ENCODE data around the gene SATB2.

The SATB2 gene

DNA sequence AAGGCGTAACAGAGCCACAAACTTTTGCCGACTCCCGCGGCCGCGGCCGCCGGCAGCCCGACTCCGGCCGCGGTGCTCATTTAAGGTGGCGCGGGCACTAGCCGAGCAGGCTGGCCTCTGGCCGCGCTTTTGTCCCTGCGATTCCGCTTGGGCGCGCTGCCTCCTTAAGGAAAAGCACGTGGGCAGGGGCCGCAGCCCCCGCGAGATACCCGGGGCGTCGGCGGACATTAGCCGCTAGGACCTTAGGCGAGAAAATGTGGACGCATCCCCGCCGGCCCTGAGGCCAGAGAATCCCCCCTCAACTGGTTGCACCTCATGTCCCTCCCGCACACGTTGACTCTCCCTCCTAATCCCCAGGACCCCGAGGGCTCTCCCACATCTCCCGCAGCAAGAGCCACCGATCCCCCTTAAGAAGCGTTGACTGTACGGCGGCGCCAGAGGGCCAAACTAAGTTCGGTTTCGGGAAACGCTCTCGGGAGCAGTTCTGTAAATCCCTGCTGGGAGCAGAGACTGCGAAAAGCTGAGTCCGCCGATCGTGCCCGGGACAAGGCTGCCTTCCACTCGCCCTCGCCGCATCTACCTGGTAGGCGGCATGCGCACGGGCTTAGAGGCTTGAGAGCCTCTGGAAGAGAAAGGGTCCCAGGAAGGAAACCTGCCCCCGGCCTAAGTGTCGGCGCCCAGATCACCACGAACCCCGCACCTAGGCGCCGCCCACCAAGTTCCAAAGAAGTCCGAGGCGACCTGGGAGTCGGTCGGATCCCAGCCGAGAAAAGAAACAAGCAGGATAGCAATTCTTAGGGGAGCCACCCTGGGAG is 1.8 kb upstream of the SATB2 start (continued):
- TF ChIP-seq ZBTB21 (tag by site-specific recombination; IDR thresholded peaks at IDR 0.05) (no peak), ZNF174 (tag by site-specific recombination; IDR thresholded peaks at IDR 0.05) (no peak), ZNF777 (tag by site-specific recombination; IDR thresholded peaks at IDR 0.05; ENCODE audit: borderline replicate concordance) (no peak), OSR2 (tag by site-specific recombination; IDR thresholded peaks at IDR 0.05) (no peak), ZNF175 (tag by site-specific recombination; IDR thresholded peaks at IDR 0.05) (no peak), ZNF354C (tag by site-specific recombination; IDR thresholded peaks at IDR 0.05; ENCODE audit: borderline replicate concordance, low read depth) (no peak), MYNN (tag by site-specific recombination; IDR thresholded peaks at IDR 0.05; ENCODE audit: borderline replicate concordance) (no peak), SP3 (tag by site-specific recombination; IDR thresholded peaks at IDR 0.05) (peak; percentile 36; the same call in 1 of the 2 replicates), ZNF311 (tag by site-specific recombination; IDR thresholded peaks at IDR 0.05; ENCODE audit: borderline replicate concordance) (no peak), ZNF416 (tag by site-specific recombination; IDR thresholded peaks at IDR 0.05) (no peak), ZNF561 (tag by site-specific recombination; IDR thresholded peaks at IDR 0.05; ENCODE audit: borderline replicate concordance) (no peak), ZNF114 (tag by site-specific recombination; IDR thresholded peaks at IDR 0.05) (no peak), ZNF112 (tag by site-specific recombination; IDR thresholded peaks at IDR 0.05) (no peak), ZNF394 (tag by site-specific recombination; IDR thresholded peaks at IDR 0.05; ENCODE audit: borderline replicate concordance) (peak; percentile 45; the same call in 1 of the 2 replicates)
- TF ChIP-seq, protein P1, sequence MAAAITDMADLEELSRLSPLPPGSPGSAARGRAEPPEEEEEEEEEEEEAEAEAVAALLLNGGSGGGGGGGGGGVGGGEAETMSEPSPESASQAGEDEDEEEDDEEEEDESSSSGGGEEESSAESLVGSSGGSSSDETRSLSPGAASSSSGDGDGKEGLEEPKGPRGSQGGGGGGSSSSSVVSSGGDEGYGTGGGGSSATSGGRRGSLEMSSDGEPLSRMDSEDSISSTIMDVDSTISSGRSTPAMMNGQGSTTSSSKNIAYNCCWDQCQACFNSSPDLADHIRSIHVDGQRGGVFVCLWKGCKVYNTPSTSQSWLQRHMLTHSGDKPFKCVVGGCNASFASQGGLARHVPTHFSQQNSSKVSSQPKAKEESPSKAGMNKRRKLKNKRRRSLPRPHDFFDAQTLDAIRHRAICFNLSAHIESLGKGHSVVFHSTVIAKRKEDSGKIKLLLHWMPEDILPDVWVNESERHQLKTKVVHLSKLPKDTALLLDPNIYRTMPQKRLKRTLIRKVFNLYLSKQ (tag by site-specific recombination; IDR thresholded peaks at IDR 0.05; ENCODE audit: borderline replicate concordance), result no peak
- TF ChIP-seq, protein P2, sequence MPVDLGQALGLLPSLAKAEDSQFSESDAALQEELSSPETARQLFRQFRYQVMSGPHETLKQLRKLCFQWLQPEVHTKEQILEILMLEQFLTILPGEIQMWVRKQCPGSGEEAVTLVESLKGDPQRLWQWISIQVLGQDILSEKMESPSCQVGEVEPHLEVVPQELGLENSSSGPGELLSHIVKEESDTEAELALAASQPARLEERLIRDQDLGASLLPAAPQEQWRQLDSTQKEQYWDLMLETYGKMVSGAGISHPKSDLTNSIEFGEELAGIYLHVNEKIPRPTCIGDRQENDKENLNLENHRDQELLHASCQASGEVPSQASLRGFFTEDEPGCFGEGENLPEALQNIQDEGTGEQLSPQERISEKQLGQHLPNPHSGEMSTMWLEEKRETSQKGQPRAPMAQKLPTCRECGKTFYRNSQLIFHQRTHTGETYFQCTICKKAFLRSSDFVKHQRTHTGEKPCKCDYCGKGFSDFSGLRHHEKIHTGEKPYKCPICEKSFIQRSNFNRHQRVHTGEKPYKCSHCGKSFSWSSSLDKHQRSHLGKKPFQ (tag by site-specific recombination; IDR thresholded peaks at IDR 0.05), result no peak
- TF ChIP-seq, protein P3, sequence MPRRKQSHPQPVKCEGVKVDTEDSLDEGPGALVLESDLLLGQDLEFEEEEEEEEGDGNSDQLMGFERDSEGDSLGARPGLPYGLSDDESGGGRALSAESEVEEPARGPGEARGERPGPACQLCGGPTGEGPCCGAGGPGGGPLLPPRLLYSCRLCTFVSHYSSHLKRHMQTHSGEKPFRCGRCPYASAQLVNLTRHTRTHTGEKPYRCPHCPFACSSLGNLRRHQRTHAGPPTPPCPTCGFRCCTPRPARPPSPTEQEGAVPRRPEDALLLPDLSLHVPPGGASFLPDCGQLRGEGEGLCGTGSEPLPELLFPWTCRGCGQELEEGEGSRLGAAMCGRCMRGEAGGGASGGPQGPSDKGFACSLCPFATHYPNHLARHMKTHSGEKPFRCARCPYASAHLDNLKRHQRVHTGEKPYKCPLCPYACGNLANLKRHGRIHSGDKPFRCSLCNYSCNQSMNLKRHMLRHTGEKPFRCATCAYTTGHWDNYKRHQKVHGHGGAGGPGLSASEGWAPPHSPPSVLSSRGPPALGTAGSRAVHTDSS (tag by site-specific recombination; IDR thresholded peaks at IDR 0.05), result no peak
- TF ChIP-seq, protein P4, sequence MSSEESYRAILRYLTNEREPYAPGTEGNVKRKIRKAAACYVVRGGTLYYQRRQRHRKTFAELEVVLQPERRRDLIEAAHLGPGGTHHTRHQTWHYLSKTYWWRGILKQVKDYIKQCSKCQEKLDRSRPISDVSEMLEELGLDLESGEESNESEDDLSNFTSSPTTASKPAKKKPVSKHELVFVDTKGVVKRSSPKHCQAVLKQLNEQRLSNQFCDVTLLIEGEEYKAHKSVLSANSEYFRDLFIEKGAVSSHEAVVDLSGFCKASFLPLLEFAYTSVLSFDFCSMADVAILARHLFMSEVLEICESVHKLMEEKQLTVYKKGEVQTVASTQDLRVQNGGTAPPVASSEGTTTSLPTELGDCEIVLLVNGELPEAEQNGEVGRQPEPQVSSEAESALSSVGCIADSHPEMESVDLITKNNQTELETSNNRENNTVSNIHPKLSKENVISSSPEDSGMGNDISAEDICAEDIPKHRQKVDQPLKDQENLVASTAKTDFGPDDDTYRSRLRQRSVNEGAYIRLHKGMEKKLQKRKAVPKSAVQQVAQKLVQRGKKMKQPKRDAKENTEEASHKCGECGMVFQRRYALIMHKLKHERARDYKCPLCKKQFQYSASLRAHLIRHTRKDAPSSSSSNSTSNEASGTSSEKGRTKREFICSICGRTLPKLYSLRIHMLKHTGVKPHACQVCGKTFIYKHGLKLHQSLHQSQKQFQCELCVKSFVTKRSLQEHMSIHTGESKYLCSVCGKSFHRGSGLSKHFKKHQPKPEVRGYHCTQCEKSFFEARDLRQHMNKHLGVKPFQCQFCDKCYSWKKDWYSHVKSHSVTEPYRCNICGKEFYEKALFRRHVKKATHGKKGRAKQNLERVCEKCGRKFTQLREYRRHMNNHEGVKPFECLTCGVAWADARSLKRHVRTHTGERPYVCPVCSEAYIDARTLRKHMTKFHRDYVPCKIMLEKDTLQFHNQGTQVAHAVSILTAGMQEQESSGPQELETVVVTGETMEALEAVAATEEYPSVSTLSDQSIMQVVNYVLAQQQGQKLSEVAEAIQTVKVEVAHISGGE (tag by site-specific recombination; conservative IDR thresholded peaks at IDR 0.05; ENCODE audit: low read depth), result peak; percentile 35; the same call in 1 of the 2 replicates
- TF ChIP-seq, protein P5, sequence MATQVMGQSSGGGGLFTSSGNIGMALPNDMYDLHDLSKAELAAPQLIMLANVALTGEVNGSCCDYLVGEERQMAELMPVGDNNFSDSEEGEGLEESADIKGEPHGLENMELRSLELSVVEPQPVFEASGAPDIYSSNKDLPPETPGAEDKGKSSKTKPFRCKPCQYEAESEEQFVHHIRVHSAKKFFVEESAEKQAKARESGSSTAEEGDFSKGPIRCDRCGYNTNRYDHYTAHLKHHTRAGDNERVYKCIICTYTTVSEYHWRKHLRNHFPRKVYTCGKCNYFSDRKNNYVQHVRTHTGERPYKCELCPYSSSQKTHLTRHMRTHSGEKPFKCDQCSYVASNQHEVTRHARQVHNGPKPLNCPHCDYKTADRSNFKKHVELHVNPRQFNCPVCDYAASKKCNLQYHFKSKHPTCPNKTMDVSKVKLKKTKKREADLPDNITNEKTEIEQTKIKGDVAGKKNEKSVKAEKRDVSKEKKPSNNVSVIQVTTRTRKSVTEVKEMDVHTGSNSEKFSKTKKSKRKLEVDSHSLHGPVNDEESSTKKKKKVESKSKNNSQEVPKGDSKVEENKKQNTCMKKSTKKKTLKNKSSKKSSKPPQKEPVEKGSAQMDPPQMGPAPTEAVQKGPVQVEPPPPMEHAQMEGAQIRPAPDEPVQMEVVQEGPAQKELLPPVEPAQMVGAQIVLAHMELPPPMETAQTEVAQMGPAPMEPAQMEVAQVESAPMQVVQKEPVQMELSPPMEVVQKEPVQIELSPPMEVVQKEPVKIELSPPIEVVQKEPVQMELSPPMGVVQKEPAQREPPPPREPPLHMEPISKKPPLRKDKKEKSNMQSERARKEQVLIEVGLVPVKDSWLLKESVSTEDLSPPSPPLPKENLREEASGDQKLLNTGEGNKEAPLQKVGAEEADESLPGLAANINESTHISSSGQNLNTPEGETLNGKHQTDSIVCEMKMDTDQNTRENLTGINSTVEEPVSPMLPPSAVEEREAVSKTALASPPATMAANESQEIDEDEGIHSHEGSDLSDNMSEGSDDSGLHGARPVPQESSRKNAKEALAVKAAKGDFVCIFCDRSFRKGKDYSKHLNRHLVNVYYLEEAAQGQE (tag by site-specific recombination; IDR thresholded peaks at IDR 0.05), result peak; percentile 39; the same call in 1 of the 2 replicates
- TF ChIP-seq, protein P6, sequence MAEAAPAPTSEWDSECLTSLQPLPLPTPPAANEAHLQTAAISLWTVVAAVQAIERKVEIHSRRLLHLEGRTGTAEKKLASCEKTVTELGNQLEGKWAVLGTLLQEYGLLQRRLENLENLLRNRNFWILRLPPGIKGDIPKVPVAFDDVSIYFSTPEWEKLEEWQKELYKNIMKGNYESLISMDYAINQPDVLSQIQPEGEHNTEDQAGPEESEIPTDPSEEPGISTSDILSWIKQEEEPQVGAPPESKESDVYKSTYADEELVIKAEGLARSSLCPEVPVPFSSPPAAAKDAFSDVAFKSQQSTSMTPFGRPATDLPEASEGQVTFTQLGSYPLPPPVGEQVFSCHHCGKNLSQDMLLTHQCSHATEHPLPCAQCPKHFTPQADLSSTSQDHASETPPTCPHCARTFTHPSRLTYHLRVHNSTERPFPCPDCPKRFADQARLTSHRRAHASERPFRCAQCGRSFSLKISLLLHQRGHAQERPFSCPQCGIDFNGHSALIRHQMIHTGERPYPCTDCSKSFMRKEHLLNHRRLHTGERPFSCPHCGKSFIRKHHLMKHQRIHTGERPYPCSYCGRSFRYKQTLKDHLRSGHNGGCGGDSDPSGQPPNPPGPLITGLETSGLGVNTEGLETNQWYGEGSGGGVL (tag by site-specific recombination; IDR thresholded peaks at IDR 0.05), result peak; percentile 40; the same call in 1 of the 2 replicates
- TF ChIP-seq, protein P7, sequence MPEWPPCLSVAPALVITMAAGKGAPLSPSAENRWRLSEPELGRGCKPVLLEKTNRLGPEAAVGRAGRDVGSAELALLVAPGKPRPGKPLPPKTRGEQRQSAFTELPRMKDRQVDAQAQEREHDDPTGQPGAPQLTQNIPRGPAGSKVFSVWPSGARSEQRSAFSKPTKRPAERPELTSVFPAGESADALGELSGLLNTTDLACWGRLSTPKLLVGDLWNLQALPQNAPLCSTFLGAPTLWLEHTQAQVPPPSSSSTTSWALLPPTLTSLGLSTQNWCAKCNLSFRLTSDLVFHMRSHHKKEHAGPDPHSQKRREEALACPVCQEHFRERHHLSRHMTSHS (tag by site-specific recombination; IDR thresholded peaks at IDR 0.05), result no peak

All from HEK293 (cell line).